Left lung (tissue), 10 donors: ENCODE results near the gene SIK3. TPM values are rescaled to one million over a fixed set of nuclear protein-coding genes. Genes with fewer than 3 reads are reported as not detected.

Source experiments
- ATAC-seq: fragments of 200-7000 bp; cut with Tn5 transposase; one replicate; pipeline ENCODE4 v1.9.1; 2020; ENCODE audit warnings: moderate library complexity
- DNase-seq, 4 donors: peaks; one replicate each; pipeline ENCODE4 v3.0.0-alpha.2; 2013 to 2020
- H3K27ac ChIP-seq, 2 donors: fragments of 200-600 bp; sonication (generic) in 1 of 2; one replicate each; pipeline versions ENCODE4 v1.5.0 to v1.8.0; 2020 to 2021
- H3K27me3 ChIP-seq, 2 donors: fragments of 200-600 bp; sonication (generic) in 1 of 2; one replicate each; pipeline versions ENCODE4 v1.5.0 to v1.8.0; 2020 to 2021
- H3K36me3 ChIP-seq, 2 donors: fragments of 200-600 bp; sonication (generic) in 1 of 2; one replicate each; pipeline versions ENCODE4 v1.5.0 to v1.8.0; 2020 to 2021
- H3K4me1 ChIP-seq, 2 donors: fragments of 200-600 bp; one replicate each; pipeline ENCODE4 v1.8.0; 2021
- H3K4me3 ChIP-seq, 2 donors: fragments of 200-600 bp; sonication (generic) in 1 of 2; one replicate each; pipeline versions ENCODE4 v1.5.0 to v1.8.0; 2020 to 2021; ENCODE audit warnings: mild to moderate bottlenecking in 1 of 2
- H3K9me3 ChIP-seq, 2 donors: fragments of 200-600 bp; sonication (generic) in 1 of 2; one replicate each; pipeline versions ENCODE4 v1.5.0 to v1.8.0; 2020 to 2021
- CTCF ChIP-seq, 2 donors: fragments of 200-600 bp; sonication (generic) in 1 of 2; IDR thresholded peaks; one replicate each; pipeline versions ENCODE4 v1.5.0 to v1.8.0; 2021; ENCODE audit warnings: antibody characterized with exemption in 2 of 2
- intact Hi-C, 2 donors: fragments of 100-400 bp; cut with DNase I; formaldehyde crosslinking; loops; one replicate each; pipeline versions ENCODE4 v1.11.2 to v1.14.2; 2022
- polyA plus RNA-seq, 6 donors: library from polyadenylated mRNA; unstranded; fragments of 120-200 nt; gene quantifications; one replicate each; pipeline ENCODE4 v1.2.1, GENCODE V29; 2013; ENCODE audit not compliant: insufficient read length in 6 of 6
- total RNA-seq, 2 donors: library from RNA; stranded (reverse); fragmentation: NEBNext Ultra II Directional; extraction: Animal tissue kit (Norgen Biotek cat#: 25700); gene quantifications; one replicate each; pipeline ENCODE4 v1.2.1, GENCODE V29; 2021
- donor health status: DM: no; HTN: yes; CAD: no.
- donor health status: DM: no; HTN: no; CAD: no.

The SIK3 gene
- total and polyA plus RNA-seq, 8 donors, result 28.0 to 49.6 (median 35.9) TPM

- intact Hi-C loops, result no loop called here
Observed at GRCh38 chr11:116861539-116861938, 236.7 kb downstream of the SIK3 start.

GRCh38 chr11:116860303-116860702, 237.9 kb downstream of the SIK3 start:
- Histone ChIP-seq H3K9me3 (no peaks in the 10 kb centered on the region), H3K27ac (no peak overlapping the region), H3K4me1 (peaks cover 0 to 3% of the 10 kb centered on the region in 2 donors), H3K36me3 (peaks cover 0 to 86% of the 10 kb centered on the region in 2 donors), H3K4me3 (no peak overlapping the region), H3K27me3 (no peaks in the 10 kb centered on the region)
- ATAC-seq, result no peak
- intact Hi-C loops, result no loop called here
- no peak for TF ChIP-seq CTCF (IDR thresholded peaks at IDR 0.05)
- DNase-seq, result no peak

More at GRCh38 chr11:116861539-116861938, 236.7 kb downstream of the SIK3 start:
- Histone ChIP-seq H3K27me3 (no peaks in the 10 kb centered on the region), H3K4me3 (no peak overlapping the region), H3K4me1 (no peaks in the 10 kb centered on the region), H3K9me3 (no peaks in the 10 kb centered on the region), H3K36me3 (peaks cover 0 to 94% of the 10 kb centered on the region in 2 donors), H3K27ac (no peak overlapping the region)
- TF ChIP-seq CTCF (IDR thresholded peaks at IDR 0.05), result no peak
- no peak for DNase-seq
- ATAC-seq, result no peak

- Histone ChIP-seq H3K4me1 (peaks cover 0 to 15% of the 10 kb centered on the region in 2 donors), H3K4me3 (no peak overlapping the region), H3K9me3 (no peaks in the 10 kb centered on the region), H3K27ac (no peak overlapping the region), H3K27me3 (no peaks in the 10 kb centered on the region), H3K36me3 (peaks cover 0 to 83% of the 10 kb centered on the region in 2 donors)
- intact Hi-C loops, result no loop called here
- no peak for DNase-seq
- no peak for ATAC-seq
- no peak for TF ChIP-seq CTCF (IDR thresholded peaks at IDR 0.05)
Observed at GRCh38 chr11:116859175-116859574, 239.1 kb downstream of the SIK3 start.

GRCh38 chr11:116857936-116858335, 240.3 kb downstream of the SIK3 start:
- no peak overlapping the region for H3K4me3 ChIP-seq
- H3K4me1 ChIP-seq, result peaks cover 8 to 27% of the 10 kb centered on the region in 2 donors
- intact Hi-C loops, result no loop called here
- no peak for TF ChIP-seq CTCF (IDR thresholded peaks at IDR 0.05)
- no peak for DNase-seq
- no peaks in the 10 kb centered on the region for H3K27me3 ChIP-seq
- H3K36me3 ChIP-seq, result peaks cover 0 to 70% of the 10 kb centered on the region in 2 donors
- H3K27ac ChIP-seq, result no peak overlapping the region
- ATAC-seq, result no peak
- no peaks in the 10 kb centered on the region for H3K9me3 ChIP-seq

- Histone ChIP-seq H3K4me3 (no peak overlapping the region), H3K36me3 (peaks cover 0 to 64% of the 10 kb centered on the region in 2 donors), H3K27me3 (no peaks in the 10 kb centered on the region), H3K4me1 (peaks cover 14 to 33% of the 10 kb centered on the region in 2 donors), H3K27ac (no peak overlapping the region), H3K9me3 (no peaks in the 10 kb centered on the region)
- DNase-seq, result no peak
- intact Hi-C loops, result no loop called here
- TF ChIP-seq CTCF (IDR thresholded peaks at IDR 0.05), result no peak
- no peak for ATAC-seq
Observed at GRCh38 chr11:116857316-116857715, 240.9 kb downstream of the SIK3 start.
